Stimulated activated CD8-positive, alpha-beta memory T cell treated with anti-CD3 and anti-CD28 coated beads, Interleukin-7, amount 100 ng/mL, for 24 hours (primary cell): ENCODE data around the gene ACTMAP.

Experiments used
- DNase-seq: peaks from one replicate; pipeline ENCODE4 v3.0.0-alpha.2; 2020; ENCODE audit warnings: low read depth

ACTMAP gene

DNA sequence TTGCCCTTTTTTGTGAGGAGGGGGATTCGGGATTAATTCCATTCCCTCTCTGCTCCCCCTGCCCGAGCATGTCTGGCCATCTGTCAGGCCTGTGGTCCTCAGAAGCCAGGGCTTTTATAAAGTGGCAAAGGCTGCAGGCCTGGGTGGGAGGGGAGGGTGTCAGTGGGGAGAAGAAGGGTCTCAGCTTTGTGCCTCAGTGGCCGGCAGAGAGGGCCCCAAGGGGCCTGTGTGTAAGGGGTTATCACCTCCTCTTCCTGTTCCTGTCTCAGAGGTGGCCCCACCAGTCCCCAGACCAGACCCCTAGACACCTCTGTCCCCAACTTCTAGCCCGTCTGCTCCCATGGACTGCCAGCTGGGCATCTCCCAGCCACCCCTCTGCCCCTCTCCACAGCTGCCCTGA, 56.4 kb downstream of the ACTMAP start:
- DNase-seq: no peak

DNA sequence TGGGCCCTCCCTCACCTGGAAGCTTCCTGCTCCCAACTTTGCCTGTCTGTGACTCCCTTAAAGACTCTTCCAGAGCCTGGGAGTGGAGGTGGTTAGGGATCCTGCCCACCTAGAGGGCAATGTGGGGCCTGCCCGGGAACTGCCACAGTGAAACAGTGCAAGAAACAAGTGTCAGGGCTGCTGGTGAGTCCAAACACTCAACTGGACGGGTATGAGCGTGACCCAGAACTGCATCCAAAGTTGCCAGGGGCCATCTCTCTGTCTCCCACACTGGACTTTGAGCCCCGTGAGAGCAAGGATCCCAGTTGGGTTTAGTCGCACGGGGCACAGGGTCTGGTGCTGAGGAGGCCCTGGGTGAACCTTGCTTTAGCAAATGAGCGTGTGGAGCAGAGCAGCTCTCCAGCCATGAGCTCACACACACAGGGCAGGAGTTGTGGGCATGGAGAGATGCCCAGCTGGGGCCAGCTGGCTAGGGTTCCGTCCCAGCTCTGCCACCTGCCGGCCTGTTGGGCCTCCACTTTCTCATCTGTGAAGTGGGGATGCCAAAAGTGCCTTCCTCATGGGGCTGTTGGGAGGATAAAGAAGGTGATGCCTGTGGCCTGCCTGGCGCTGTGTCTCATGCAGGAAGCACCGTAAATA, 57.0 kb downstream of the ACTMAP start:
- no peak for DNase-seq

DNA sequence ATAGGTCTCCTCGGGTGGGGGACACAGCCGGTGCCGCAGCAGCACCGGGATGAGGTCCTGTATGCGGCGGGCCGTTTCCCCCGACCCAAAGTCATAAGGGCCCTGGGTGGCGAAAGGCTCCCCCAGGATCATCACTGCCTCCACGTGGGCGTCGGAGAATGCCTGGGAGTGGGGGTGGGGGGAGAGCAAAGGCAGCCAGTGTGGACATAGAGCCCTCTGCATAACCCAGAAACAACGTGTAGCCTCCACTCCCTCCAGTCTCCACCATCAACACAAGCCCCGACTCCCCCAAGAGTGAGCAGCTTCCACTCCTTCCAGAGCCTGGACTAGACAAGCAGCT, 58.1 kb downstream of the ACTMAP start:
- DNase-seq: no peak

DNA sequence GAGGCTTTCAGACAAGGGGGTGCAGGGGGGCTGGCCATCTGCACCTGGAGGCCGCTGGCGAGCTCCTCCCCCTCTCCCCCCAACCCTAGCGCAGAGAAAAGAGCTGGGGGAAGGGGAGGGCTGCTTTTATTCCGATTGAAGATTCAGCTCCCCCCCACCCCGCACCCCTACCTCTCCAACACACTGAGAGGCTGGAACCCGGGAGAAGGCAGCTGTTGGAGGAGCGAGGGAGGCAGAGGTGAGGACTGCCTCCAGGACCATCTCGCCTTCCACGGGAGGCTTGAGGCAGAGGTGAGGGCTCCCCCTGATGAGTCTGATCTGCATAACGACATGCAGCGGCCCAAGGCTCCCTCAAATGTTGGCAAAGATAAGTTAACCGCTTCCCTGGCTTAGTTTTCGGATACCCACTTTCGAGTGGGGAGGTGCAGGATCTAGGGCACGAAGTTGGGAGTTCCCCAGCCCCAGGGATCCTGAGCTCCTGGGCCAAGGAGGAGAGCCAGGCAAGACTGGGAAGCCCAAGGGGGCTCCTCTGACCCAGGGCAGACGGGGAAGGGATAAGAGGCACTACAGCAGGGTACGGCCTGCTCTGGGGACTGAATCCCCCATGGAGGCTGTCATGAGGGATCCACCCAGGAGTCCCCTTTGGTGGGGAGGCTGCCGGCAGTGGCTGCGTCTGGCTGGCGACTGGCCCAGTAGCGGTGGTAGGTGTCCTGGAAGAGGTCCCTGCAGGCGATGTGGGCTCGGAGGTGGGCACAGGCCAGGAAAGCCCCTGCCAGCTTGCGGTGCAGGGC, 58.7 kb downstream of the ACTMAP start:
- DNase-seq: no peak
